Natural killer cell (primary cell): ENCODE data around the gene EIF1B. TPM values are rescaled to one million over a fixed set of nuclear protein-coding genes. Genes with fewer than 3 reads are reported as not detected.

Source experiments
- ATAC-seq, 3 donors: fragments of 150-1000 bp in 2 of 3; fragments of 200-7000 bp in 1 of 3; cut with Tn5 transposase; 1 replicate in 1 of 3; 2 replicates in 2 of 3; pipeline ENCODE4 v1.10.0; 2021; ENCODE audit warnings: mild to moderate bottlenecking in 2 of 3, moderate library complexity in 2 of 3
- DNase-seq, 2 donors: peaks; one replicate each; pipeline versions ENCODE4 v3.0.0 to v3.0.0-alpha.2; 2013 to 2021; ENCODE audit warnings: mixed read lengths in 1 of 2
- H3K27ac ChIP-seq: one replicate; pipeline ENCODE4 v1.5.1; 2013; ENCODE audit warnings: mild to moderate bottlenecking, low read length
- H3K27me3 ChIP-seq: one replicate; pipeline ENCODE4 v1.6.1; 2013; ENCODE audit warnings: low read length; ENCODE audit not compliant: control insufficient read depth, insufficient read depth
- H3K36me3 ChIP-seq: one replicate; pipeline ENCODE4 v1.6.1; 2013; ENCODE audit warnings: low read length; ENCODE audit not compliant: control insufficient read depth, insufficient read depth
- H3K4me1 ChIP-seq: one replicate; pipeline ENCODE4 v1.6.1; 2013; ENCODE audit warnings: low read length; ENCODE audit not compliant: control insufficient read depth, insufficient read depth
- H3K4me3 ChIP-seq: one replicate; pipeline ENCODE4 v1.5.1; 2013; ENCODE audit warnings: low read length
- H3K9me3 ChIP-seq: one replicate; pipeline ENCODE4 v1.6.1; 2013; ENCODE audit warnings: low read length; ENCODE audit not compliant: control insufficient read depth, insufficient read depth
- H3K27ac Mint-ChIP-seq, 2 donors: one replicate each; pipeline ENCODE4 v1.8.0; 2022; ENCODE audit warnings: mild to moderate bottlenecking in 2 of 2, mixed read lengths in 2 of 2, moderate library complexity in 1 of 2
- H3K27me3 Mint-ChIP-seq, 2 donors: one replicate each; pipeline ENCODE4 v1.8.0; 2022; ENCODE audit warnings: low read depth in 2 of 2, mixed read lengths in 2 of 2
- H3K36me3 Mint-ChIP-seq: one replicate; pipeline ENCODE4 v1.8.0; 2022; ENCODE audit warnings: mixed read lengths
- H3K4me1 Mint-ChIP-seq, 2 donors: one replicate each; pipeline ENCODE4 v1.8.0; 2022; ENCODE audit warnings: mixed read lengths in 2 of 2
- H3K4me3 Mint-ChIP-seq: one replicate; pipeline ENCODE4 v1.8.0; 2022; ENCODE audit warnings: mild to moderate bottlenecking, moderate library complexity, mixed read lengths
- H3K9me3 Mint-ChIP-seq, 2 donors: one replicate each; pipeline ENCODE4 v1.8.0; 2022; ENCODE audit warnings: mixed read lengths in 2 of 2
- WGBS: methylation state at CpG from one replicate; pipeline ENCODE4 v1.1.7; 2013; ENCODE audit warnings: missing lambda C conversion rate; ENCODE audit not compliant: insufficient coverage; 5-methylcytosine and 5-hydroxymethylcytosine counted together
- intact Hi-C: fragments of 100-400 bp; cut with micrococcal nuclease; formaldehyde crosslinking; loops from one replicate; pipeline ENCODE4 v1.14.2; 2022
- total RNA-seq, 4 donors: library from RNA; stranded (reverse); fragments of 120-200 nt in 1 of 4; gene quantifications; one replicate each; pipeline versions ENCODE4 v1.2.3 to v1.2.4, GENCODE V29; 2013 to 2022
- TF ChIP-seq, protein P1 (sequence below): fragments of 200-600 bp; IDR thresholded peaks from one replicate; pipeline ENCODE4 v1.8.0; 2022; ENCODE audit warnings: antibody characterized with exemption

EIF1B gene
- total RNA-seq, 3 donors from 2014 or later (not counting 1 experiment from before 2014, with no cell fraction given), result 52.9 to 67.3 (median 55.1) TPM

DNA sequence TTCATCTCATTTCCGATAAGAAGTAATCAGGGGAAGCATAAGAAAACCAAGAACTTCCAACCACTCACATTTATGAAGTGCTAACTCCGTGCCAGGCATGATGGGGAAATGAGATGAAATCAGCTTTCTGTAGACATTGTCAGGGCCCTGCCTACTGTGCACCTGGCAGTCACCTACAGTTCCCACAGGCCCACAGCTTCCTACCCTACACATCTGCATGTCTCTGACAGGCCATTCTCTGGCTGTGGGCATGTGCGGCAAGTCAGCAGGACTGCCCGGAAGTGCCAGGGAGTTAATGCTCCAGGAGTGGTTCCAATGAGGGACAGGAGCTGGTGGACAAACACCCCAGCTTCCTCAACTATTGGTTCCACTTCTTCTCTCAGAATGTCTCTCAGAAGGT is 24.3 kb downstream of the EIF1B start:
- no peaks in the 10 kb centered on the region for H3K4me1 ChIP-seq
- H3K36me3 Mint-ChIP-seq, result no peaks in the 10 kb centered on the region
- H3K4me3 ChIP-seq, result no peak overlapping the region
- H3K9me3 ChIP-seq, result no peaks in the 10 kb centered on the region
- no peak overlapping the region for H3K27ac Mint-ChIP-seq
- no peak overlapping the region for H3K4me3 Mint-ChIP-seq
- 93% methylated on average over 3 of the region's 4 CpGs for WGBS
- no peaks in the 10 kb centered on the region for H3K9me3 Mint-ChIP-seq
- no peak overlapping the region for H3K27ac ChIP-seq
- TF ChIP-seq, protein P1, sequence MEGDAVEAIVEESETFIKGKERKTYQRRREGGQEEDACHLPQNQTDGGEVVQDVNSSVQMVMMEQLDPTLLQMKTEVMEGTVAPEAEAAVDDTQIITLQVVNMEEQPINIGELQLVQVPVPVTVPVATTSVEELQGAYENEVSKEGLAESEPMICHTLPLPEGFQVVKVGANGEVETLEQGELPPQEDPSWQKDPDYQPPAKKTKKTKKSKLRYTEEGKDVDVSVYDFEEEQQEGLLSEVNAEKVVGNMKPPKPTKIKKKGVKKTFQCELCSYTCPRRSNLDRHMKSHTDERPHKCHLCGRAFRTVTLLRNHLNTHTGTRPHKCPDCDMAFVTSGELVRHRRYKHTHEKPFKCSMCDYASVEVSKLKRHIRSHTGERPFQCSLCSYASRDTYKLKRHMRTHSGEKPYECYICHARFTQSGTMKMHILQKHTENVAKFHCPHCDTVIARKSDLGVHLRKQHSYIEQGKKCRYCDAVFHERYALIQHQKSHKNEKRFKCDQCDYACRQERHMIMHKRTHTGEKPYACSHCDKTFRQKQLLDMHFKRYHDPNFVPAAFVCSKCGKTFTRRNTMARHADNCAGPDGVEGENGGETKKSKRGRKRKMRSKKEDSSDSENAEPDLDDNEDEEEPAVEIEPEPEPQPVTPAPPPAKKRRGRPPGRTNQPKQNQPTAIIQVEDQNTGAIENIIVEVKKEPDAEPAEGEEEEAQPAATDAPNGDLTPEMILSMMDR, result no peak
- no peaks in the 10 kb centered on the region for H3K4me1 Mint-ChIP-seq
- intact Hi-C loops, result no loop called here
- H3K27me3 Mint-ChIP-seq, result no peaks in the 10 kb centered on the region
- no peak for DNase-seq
- ATAC-seq, result no peak
- H3K27me3 ChIP-seq, result no peaks in the 10 kb centered on the region
- no peaks in the 10 kb centered on the region for H3K36me3 ChIP-seq

DNA sequence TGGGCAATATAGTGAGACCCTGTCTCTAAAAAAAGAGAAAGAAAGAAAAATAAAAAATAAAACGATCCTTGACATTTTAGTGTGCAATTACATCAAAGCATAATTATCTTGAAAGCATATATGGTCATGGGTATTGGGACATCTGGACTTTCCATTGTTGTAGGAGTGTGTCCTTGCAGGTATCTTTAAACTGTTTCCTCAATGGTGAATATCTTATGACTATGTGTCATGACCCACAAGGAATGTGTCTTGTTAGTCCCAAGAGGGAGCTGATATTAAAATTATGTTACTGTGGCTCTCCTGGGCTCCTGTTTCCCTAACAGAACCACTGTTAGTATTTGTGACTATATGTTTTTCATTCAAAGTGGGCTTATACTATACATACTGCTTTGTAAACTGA is 26.6 kb downstream of the EIF1B start:
- intact Hi-C loops, result no loop called here
- no peak overlapping the region for H3K4me3 Mint-ChIP-seq
- Histone ChIP-seq H3K9me3 (no peaks in the 10 kb centered on the region), H3K36me3 (no peaks in the 10 kb centered on the region), H3K27ac (no peak overlapping the region), H3K4me1 (no peaks in the 10 kb centered on the region), H3K4me3 (no peak overlapping the region), H3K27me3 (no peaks in the 10 kb centered on the region)
- H3K27ac Mint-ChIP-seq, result no peak overlapping the region
- WGBS, result no CpG with 5 or more reads among the region's 1 CpG
- ATAC-seq, result no peak
- H3K36me3 Mint-ChIP-seq, result no peaks in the 10 kb centered on the region
- TF ChIP-seq, protein P1, result no peak
- H3K4me1 Mint-ChIP-seq, result no peaks in the 10 kb centered on the region
- no peaks in the 10 kb centered on the region for H3K9me3 Mint-ChIP-seq
- H3K27me3 Mint-ChIP-seq, result peaks cover 0 to 3% of the 10 kb centered on the region in 2 donors
- DNase-seq, result no peak

DNA sequence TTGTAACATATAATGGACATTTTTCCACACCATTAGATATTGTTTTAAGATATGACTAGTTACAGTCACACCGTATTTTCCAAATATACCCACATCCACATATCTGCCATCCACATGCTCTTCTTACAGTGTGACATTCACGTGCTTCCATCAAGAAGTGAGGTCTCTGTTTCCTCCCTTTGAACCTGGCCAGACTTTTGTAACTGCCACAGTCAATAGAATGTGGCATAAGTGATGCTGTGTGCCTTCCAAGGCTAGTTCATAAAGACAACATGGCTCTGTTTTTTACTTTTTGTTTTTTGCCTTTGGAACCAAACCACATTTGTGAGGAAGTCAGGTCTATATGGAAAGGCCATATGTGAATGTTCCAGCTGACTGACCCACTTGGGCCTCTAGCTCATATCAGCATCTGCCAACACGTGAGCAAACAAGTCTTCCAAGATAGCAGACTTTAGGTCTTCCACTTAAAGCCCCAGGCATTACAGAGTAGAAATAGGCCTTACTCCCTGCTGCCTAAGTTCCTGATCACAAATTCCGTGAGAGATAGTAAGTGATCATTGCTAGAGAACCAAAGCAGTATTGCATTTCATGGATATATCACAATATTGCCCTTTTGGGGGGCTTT is 27.1 kb downstream of the EIF1B start:
- no peak for ATAC-seq

More for the DNA sequence above, 27.1 kb downstream of the EIF1B start:
- no peak for DNase-seq
- no peaks in the 10 kb centered on the region for H3K36me3 Mint-ChIP-seq
- no peaks in the 10 kb centered on the region for H3K4me1 Mint-ChIP-seq
- 78% methylated on average over 4 of the region's 4 CpGs for WGBS
- TF ChIP-seq, protein P1, result no peak
- peaks cover under 1 to 3% of the 10 kb centered on the region in 2 donors for H3K27me3 Mint-ChIP-seq
- Histone ChIP-seq H3K4me3 (no peak overlapping the region), H3K36me3 (no peaks in the 10 kb centered on the region), H3K27ac (no peak overlapping the region), H3K27me3 (no peaks in the 10 kb centered on the region), H3K4me1 (no peaks in the 10 kb centered on the region), H3K9me3 (no peaks in the 10 kb centered on the region)
- intact Hi-C loops, result no loop called here
- no peak overlapping the region for H3K27ac Mint-ChIP-seq
- no peaks in the 10 kb centered on the region for H3K9me3 Mint-ChIP-seq
- no peak overlapping the region for H3K4me3 Mint-ChIP-seq
